IMR-90 (cell line): ENCODE data around the gene GRM4.

ENCODE experiments used
- BHLHE40 ChIP-seq: fragments of 150-350 bp; IDR thresholded peaks from 2 replicates; pipeline ENCODE4 v1.6.1; 2016; ENCODE audit warnings: mild to moderate bottlenecking, low read depth, low read length
- CEBPB ChIP-seq: IDR thresholded peaks from 2 replicates; pipeline ENCODE4 v1.6.1; 2012; ENCODE audit warnings: low read depth, low read length, improper control_type of control experiment
- FOS ChIP-seq: fragments of 150-350 bp; IDR thresholded peaks from 2 replicates; pipeline ENCODE4 v1.6.1; 2016; ENCODE audit warnings: low read depth, low read length
- MAFK ChIP-seq: IDR thresholded peaks from 2 replicates; pipeline ENCODE4 v1.6.1; 2012; ENCODE audit warnings: low read depth, low read length, improper control_type of control experiment
- MAZ ChIP-seq: IDR thresholded peaks from 2 replicates; pipeline ENCODE4 v1.6.1; 2012; ENCODE audit warnings: low read depth, mild to moderate bottlenecking, low read length, improper control_type of control experiment, moderate library complexity, borderline replicate concordance
- MXI1 ChIP-seq: IDR thresholded peaks from 2 replicates; pipeline ENCODE4 v1.6.1; 2012; ENCODE audit warnings: low read depth, mild to moderate bottlenecking, low read length, moderate library complexity, borderline replicate concordance
- POLR2A ChIP-seq: IDR thresholded peaks from 2 replicates; pipeline ENCODE4 v1.6.1; 2012; ENCODE audit warnings: mild to moderate bottlenecking, low read depth, low read length
- RFX5 ChIP-seq: IDR thresholded peaks from 2 replicates; pipeline ENCODE4 v1.8.0; 2012; ENCODE audit warnings: low read depth, mild to moderate bottlenecking, low read length, moderate library complexity
- USF2 ChIP-seq: fragments of 150-350 bp; IDR thresholded peaks from 2 replicates; pipeline ENCODE4 v1.6.1; 2017; ENCODE audit warnings: mild to moderate bottlenecking, antibody characterized with exemption, low read length, low read depth
- TF ChIP-seq, protein P1 (sequence below): conservative IDR thresholded peaks from 2 replicates; pipeline ENCODE4 v1.5.1; 2012; ENCODE audit warnings: mild to moderate bottlenecking, low read depth, low read length, improper control_type of control experiment

DNA sequence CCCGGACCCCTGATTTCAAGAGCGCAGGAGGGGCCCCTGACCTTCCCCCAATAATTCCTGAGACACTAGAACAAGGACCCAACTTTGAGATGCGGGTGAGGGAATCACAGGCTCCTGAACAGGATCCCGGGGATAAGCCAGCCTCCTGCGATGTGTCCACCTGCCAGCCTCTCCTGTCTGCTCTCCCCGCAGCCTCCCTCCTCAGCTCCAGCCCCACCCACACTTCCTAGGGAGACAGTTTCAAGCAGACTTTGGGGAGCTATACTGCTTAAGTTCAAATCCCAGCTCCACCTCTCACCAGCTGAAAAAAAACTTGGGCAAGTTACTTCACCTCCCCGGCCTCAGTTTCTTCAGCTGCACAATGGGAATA is 50.8 kb downstream of the GRM4 start:
- TF ChIP-seq, protein P1, sequence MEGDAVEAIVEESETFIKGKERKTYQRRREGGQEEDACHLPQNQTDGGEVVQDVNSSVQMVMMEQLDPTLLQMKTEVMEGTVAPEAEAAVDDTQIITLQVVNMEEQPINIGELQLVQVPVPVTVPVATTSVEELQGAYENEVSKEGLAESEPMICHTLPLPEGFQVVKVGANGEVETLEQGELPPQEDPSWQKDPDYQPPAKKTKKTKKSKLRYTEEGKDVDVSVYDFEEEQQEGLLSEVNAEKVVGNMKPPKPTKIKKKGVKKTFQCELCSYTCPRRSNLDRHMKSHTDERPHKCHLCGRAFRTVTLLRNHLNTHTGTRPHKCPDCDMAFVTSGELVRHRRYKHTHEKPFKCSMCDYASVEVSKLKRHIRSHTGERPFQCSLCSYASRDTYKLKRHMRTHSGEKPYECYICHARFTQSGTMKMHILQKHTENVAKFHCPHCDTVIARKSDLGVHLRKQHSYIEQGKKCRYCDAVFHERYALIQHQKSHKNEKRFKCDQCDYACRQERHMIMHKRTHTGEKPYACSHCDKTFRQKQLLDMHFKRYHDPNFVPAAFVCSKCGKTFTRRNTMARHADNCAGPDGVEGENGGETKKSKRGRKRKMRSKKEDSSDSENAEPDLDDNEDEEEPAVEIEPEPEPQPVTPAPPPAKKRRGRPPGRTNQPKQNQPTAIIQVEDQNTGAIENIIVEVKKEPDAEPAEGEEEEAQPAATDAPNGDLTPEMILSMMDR, result no peak
- TF ChIP-seq POLR2A (no peak), CEBPB (no peak), MAZ (no peak), MXI1 (no peak), USF2 (no peak), FOS (no peak), BHLHE40 (no peak), MAFK (no peak), RFX5 (no peak)
